Smooth muscle cell (in vitro differentiated cells): ENCODE results near the gene UBR3. TPM values are rescaled to one million over a fixed set of nuclear protein-coding genes. Genes with fewer than 3 reads are reported as not detected.

ENCODE experiments used
- DNase-seq: peaks from one replicate; lab custom pipeline; 2025; ENCODE audit not compliant: unreplicated experiment; lab: John Stamatoyannopoulos, UW
- H2AFZ ChIP-seq: fragments of 200-600 bp; sonication (generic); 2 replicates; pipeline ENCODE4 v1.6.0; 2016; ENCODE audit warnings: antibody characterized with exemption, low read depth, mild to moderate bottlenecking
- H3F3A ChIP-seq: fragments of 200-600 bp; sonication (generic); 2 replicates; pipeline ENCODE4 v1.6.0; 2017; ENCODE audit warnings: antibody characterized with exemption, low read depth
- H3K27ac ChIP-seq: fragments of 200-600 bp; sonication (generic); 2 replicates; pipeline ENCODE4 v1.5.1; 2016; ENCODE audit warnings: low read depth, mild to moderate bottlenecking
- H3K27me3 ChIP-seq: fragments of 200-600 bp; sonication (generic); 2 replicates; pipeline ENCODE4 v1.6.1; 2016; ENCODE audit warnings: low read depth, mild to moderate bottlenecking
- H3K36me3 ChIP-seq: fragments of 200-600 bp; sonication (generic); 2 replicates; pipeline ENCODE4 v1.5.1; 2016; ENCODE audit warnings: low read depth
- H3K4me1 ChIP-seq: fragments of 200-600 bp; sonication (generic); 2 replicates; pipeline ENCODE4 v1.5.1; 2016; ENCODE audit warnings: low read depth
- H3K4me2 ChIP-seq: fragments of 200-600 bp; sonication (generic); 2 replicates; pipeline ENCODE4 v1.6.0; 2016; ENCODE audit warnings: mild to moderate bottlenecking
- H3K4me3 ChIP-seq: fragments of 200-600 bp; sonication (generic); 2 replicates; pipeline ENCODE4 v1.5.1; 2016; ENCODE audit warnings: mild to moderate bottlenecking
- H3K79me2 ChIP-seq: fragments of 200-600 bp; sonication (generic); 2 replicates; pipeline ENCODE4 v1.6.0; 2016; ENCODE audit warnings: low read depth, mild to moderate bottlenecking
- H3K9ac ChIP-seq: fragments of 200-600 bp; sonication (generic); 2 replicates; pipeline ENCODE4 v1.6.0; 2016; ENCODE audit warnings: low read depth
- H3K9me3 ChIP-seq: fragments of 200-600 bp; sonication (generic); replicated peaks from 2 replicates; pipeline ENCODE4 v1.5.1; 2016; ENCODE audit warnings: low read depth
- H4K20me1 ChIP-seq: fragments of 200-600 bp; sonication (generic); 2 replicates; pipeline ENCODE4 v1.6.0; 2016; ENCODE audit warnings: low read depth
- CTCF ChIP-seq: fragments of 200-600 bp; sonication (generic); IDR thresholded peaks from 2 replicates; pipeline ENCODE4 v1.5.1; 2017; ENCODE audit warnings: borderline replicate concordance, mild to moderate bottlenecking, antibody characterized with exemption; ENCODE audit not compliant: insufficient read depth, poor library complexity, severe bottlenecking
- WGBS: methylation state at CpG from one replicate; pipeline ENCODE4 v1.1.7; 2016; ENCODE audit warnings: low lambda C conversion rate; 5-methylcytosine and 5-hydroxymethylcytosine counted together
- polyA plus RNA-seq: library from polyadenylated mRNA; unstranded; fragments of >200 nt; fragmentation: Nextera tagmentation; extraction: Ambion mirVana; gene quantifications from 2 replicates; pipeline ENCODE4 v1.2.1, GENCODE V29; 2016
- total RNA-seq: library from RNA; depleted of rRNA; stranded (reverse); fragments of >200 nt; gene quantifications from 2 replicates; pipeline ENCODE4 v1.2.3, GENCODE V29; 2014

Gene UBR3
- total and polyA plus RNA-seq, 2 experiments from 2014 or later = 7.0 to 35.1 TPM

- Histone ChIP-seq H3K9me3 (no peaks in the 10 kb centered on the region), H3K79me2 (no peaks in the 10 kb centered on the region), H3K27me3 (no peaks in the 10 kb centered on the region), H4K20me1 (no peaks in the 10 kb centered on the region), H3K36me3 (peaks cover 10% of the 10 kb centered on the region), H3K4me1 (no peaks in the 10 kb centered on the region), H3K9ac (no peak overlapping the region), H3K4me2 (no peak overlapping the region), H2AFZ (no peak overlapping the region), H3K4me3 (no peak overlapping the region), H3F3A (no peaks in the 10 kb centered on the region), H3K27ac (no peak overlapping the region)
- no peak for DNase-seq
- 98% methylated on average over 2 of the region's 2 CpGs for WGBS
- TF ChIP-seq CTCF = no peak
Observed at GRCh38 chr2:170025223-170025622, 198.0 kb downstream of the UBR3 start.

- Histone ChIP-seq H3K79me2 (no peaks in the 10 kb centered on the region), H3K9ac (no peak overlapping the region), H2AFZ (no peak overlapping the region), H3K9me3 (no peaks in the 10 kb centered on the region), H3K27me3 (no peaks in the 10 kb centered on the region), H4K20me1 (no peaks in the 10 kb centered on the region), H3F3A (no peaks in the 10 kb centered on the region), H3K4me2 (no peak overlapping the region), H3K27ac (no peak overlapping the region), H3K36me3 (peaks cover 11% of the 10 kb centered on the region), H3K4me3 (no peak overlapping the region), H3K4me1 (no peaks in the 10 kb centered on the region)
- DNase-seq = no peak
- 97% methylated on average over 1 of the region's 1 CpG for WGBS
- TF ChIP-seq CTCF = no peak
Observed at GRCh38 chr2:170026361-170026760, 199.1 kb downstream of the UBR3 start.

- H3K9ac ChIP-seq = no peak overlapping the region
- H3K4me1 ChIP-seq = no peaks in the 10 kb centered on the region
- no peak overlapping the region for H3K27ac ChIP-seq
- H4K20me1 ChIP-seq = no peaks in the 10 kb centered on the region
- H3K4me3 ChIP-seq = no peak overlapping the region
- no peak for DNase-seq
- H3K27me3 ChIP-seq = no peaks in the 10 kb centered on the region
- no peaks in the 10 kb centered on the region for H3K9me3 ChIP-seq
- H3F3A ChIP-seq = no peaks in the 10 kb centered on the region
- no peak overlapping the region for H2AFZ ChIP-seq
- peaks cover 14% of the 10 kb centered on the region for H3K36me3 ChIP-seq
- H3K4me2 ChIP-seq = no peak overlapping the region
- no peak for TF ChIP-seq CTCF
- no peaks in the 10 kb centered on the region for H3K79me2 ChIP-seq
Observed at GRCh38 chr2:170029551-170029950, 202.3 kb downstream of the UBR3 start.

- H3K79me2 ChIP-seq = no peaks in the 10 kb centered on the region
- H3K9me3 ChIP-seq = no peaks in the 10 kb centered on the region
- H4K20me1 ChIP-seq = no peaks in the 10 kb centered on the region
- H2AFZ ChIP-seq = no peak overlapping the region
- no peaks in the 10 kb centered on the region for H3K4me1 ChIP-seq
- H3K4me2 ChIP-seq = no peak overlapping the region
- H3K4me3 ChIP-seq = no peak overlapping the region
- no peak overlapping the region for H3K9ac ChIP-seq
- no peak for TF ChIP-seq CTCF
- H3K36me3 ChIP-seq = peaks cover 14% of the 10 kb centered on the region
- H3K27me3 ChIP-seq = no peaks in the 10 kb centered on the region
- WGBS = 97% methylated on average over 2 of the region's 2 CpGs
- H3K27ac ChIP-seq = no peak overlapping the region
- DNase-seq = no peak
- H3F3A ChIP-seq = no peaks in the 10 kb centered on the region
Observed at GRCh38 chr2:170030040-170030439, 202.8 kb downstream of the UBR3 start.
